Neural cell (in vitro differentiated cells): ENCODE data around the gene TSSC4.

ENCODE experiments used
- CTCF ChIP-seq: fragments of 450-650 bp; IDR thresholded peaks from 2 replicates; pipeline ENCODE4 v1.5.1; 2014; ENCODE audit warnings: antibody characterized with exemption, mild to moderate bottlenecking, moderate library complexity; ENCODE audit not compliant: poor library complexity, severe bottlenecking
- EZH2 ChIP-seq: fragments of 200-600, 300-800 bp; shearing (Covaris generic), sonication (generic); IDR thresholded peaks from 2 replicates; pipeline ENCODE4 v1.6.1; 2014; ENCODE audit warnings: antibody characterized with exemption, low read length, borderline replicate concordance, mild to moderate bottlenecking; ENCODE audit not compliant: insufficient read depth, poor library complexity, severe bottlenecking
- MXI1 ChIP-seq: fragments of 450-650 bp; conservative IDR thresholded peaks from 2 replicates; pipeline ENCODE4 v1.6.1; 2014; ENCODE audit warnings: antibody characterized with exemption, mild to moderate bottlenecking; ENCODE audit not compliant: poor library complexity, severe bottlenecking
- RAD21 ChIP-seq: fragments of 450-650 bp; conservative IDR thresholded peaks from 2 replicates; pipeline ENCODE4 v1.6.1; 2014; ENCODE audit warnings: antibody characterized with exemption, mild to moderate bottlenecking, moderate library complexity
- REST ChIP-seq: IDR thresholded peaks from 2 replicates; pipeline ENCODE4 v1.6.1; 2012; ENCODE audit warnings: borderline replicate concordance
- SMC3 ChIP-seq: fragments of 450-650 bp; conservative IDR thresholded peaks from 2 replicates; pipeline ENCODE4 v1.6.1; 2014; ENCODE audit warnings: antibody characterized with exemption, mild to moderate bottlenecking, moderate library complexity; ENCODE audit not compliant: poor library complexity
- TAF1 ChIP-seq: IDR thresholded peaks from 2 replicates; pipeline ENCODE4 v1.6.1; 2012; ENCODE audit warnings: low read depth

DNA sequence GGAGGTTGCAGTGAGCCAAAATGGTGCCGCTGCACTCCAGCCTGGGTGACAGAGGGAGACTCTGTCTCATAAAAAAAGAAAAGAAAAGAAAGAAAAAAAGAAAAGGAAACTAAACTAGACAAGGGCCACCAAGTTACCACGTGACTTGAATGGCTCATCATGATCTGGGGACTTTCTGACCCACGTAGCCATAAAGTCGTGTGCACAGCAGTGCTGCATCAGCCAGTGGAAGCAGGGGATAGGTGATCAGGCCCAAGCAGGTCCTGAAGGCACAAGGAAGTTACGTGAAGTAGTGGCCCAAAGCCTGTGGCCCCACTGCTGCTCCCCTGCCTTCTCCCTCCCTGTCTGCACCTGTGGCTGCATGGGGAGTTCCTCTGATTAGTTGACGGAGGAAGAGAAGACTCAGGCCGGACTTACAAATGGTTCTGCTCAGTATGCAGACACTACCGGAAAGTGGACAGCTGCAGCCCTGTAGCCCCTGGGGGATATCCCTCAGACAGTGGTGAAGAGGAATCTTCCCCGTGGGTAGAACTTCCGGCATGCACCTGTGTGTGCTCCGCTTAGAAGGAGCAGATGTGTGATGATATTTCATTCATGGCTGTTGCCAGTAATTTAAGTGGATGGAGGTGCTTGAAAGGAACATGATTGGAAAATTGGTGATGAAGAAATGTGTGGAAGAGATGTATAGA is 41.7 kb upstream of the TSSC4 start:
- TF ChIP-seq EZH2 (no peak), MXI1 (no peak), CTCF (no peak), TAF1 (no peak), RAD21 (no peak), SMC3 (no peak), REST (no peak)
